Measurements from ENCODE around the gene TOX3.

Gene TOX3

DNA sequence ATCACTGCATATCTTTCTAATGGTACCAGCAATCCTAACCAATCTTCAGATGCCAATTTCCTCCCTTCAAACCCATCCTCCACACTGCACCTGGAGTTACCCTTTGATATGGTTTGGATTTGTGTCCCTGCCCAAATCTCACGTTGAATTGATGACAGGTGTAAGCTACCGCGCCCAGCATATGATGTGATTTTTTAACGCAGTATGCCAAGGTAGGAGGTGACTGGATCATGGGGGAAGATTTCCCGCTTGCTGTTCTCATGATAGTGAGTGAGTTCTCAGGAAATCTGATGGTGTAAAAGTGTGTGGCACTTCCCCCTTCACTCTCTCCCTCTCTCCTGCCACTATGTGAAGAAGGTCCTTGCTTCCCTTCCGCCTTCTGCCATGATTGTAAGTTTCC is 57.0 kb downstream of the TOX3 start:
- H3K4me3 ChIP-seq (replicated peaks; ENCODE audit: low read depth, low read length): no peak overlapping the region
- DNase-seq (ENCODE audit: extremely low read depth, insufficient read length): no peak
- no peak for TF ChIP-seq CTCF (IDR thresholded peaks at IDR 0.05; ENCODE audit: insufficient read depth, low read length, poor library complexity, severe bottlenecking)
- H3K36me3 ChIP-seq (ENCODE audit: control insufficient read depth, insufficient read depth, low read length): no peaks in the 10 kb centered on the region
- H3K27me3 ChIP-seq (replicated peaks; ENCODE audit: control insufficient read depth, insufficient read depth, low read length): no peaks in the 10 kb centered on the region

DNA sequence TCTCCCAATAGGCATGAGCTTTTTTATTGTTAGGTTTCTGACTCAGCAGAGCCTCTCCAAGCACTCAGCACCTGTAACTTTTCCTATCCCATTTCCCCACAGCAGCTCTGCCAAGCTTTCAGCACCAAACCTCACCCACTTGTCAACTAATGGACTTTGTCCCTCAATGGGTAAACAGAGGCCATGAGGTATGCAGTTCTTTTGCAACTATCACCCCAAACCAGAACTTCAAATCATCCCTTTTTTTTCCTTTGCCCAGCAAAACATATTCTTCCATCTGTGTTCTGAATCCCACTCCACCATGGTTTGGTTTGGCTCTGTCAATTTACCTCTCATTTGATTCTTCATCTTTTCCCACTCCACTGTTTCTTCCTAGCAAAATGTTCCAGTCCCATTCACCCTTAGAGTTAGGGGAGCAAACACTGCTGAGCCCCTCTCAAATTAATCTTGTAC is 58.1 kb downstream of the TOX3 start:
- Histone ChIP-seq H3K27me3 (replicated peaks; ENCODE audit: control insufficient read depth, insufficient read depth, low read length) (no peaks in the 10 kb centered on the region), H3K4me3 (replicated peaks; ENCODE audit: low read depth, low read length) (no peak overlapping the region), H3K36me3 (ENCODE audit: control insufficient read depth, insufficient read depth, low read length) (no peaks in the 10 kb centered on the region)
- no peak for DNase-seq (ENCODE audit: extremely low read depth, insufficient read length)
- TF ChIP-seq CTCF (IDR thresholded peaks at IDR 0.05; ENCODE audit: insufficient read depth, low read length, poor library complexity, severe bottlenecking): no peak

GRCh38 chr16:52487849-52488457 is 59.0 kb downstream of the TOX3 start:
- Histone ChIP-seq H3K36me3 (ENCODE audit: control insufficient read depth, insufficient read depth, low read length) (no peaks in the 10 kb centered on the region), H3K27me3 (replicated peaks; ENCODE audit: control insufficient read depth, insufficient read depth, low read length) (no peaks in the 10 kb centered on the region), H3K4me3 (replicated peaks; ENCODE audit: low read depth, low read length) (no peak overlapping the region)
- no peak for DNase-seq (ENCODE audit: extremely low read depth, insufficient read length)
- no peak for TF ChIP-seq CTCF (IDR thresholded peaks at IDR 0.05; ENCODE audit: insufficient read depth, low read length, poor library complexity, severe bottlenecking)

GRCh38 chr16:52480237-52480636 is 66.7 kb downstream of the TOX3 start:
- TF ChIP-seq CTCF (IDR thresholded peaks at IDR 0.05; ENCODE audit: insufficient read depth, low read length, poor library complexity, severe bottlenecking): no peak
- Histone ChIP-seq H3K36me3 (ENCODE audit: control insufficient read depth, insufficient read depth, low read length) (no peaks in the 10 kb centered on the region), H3K27me3 (replicated peaks; ENCODE audit: control insufficient read depth, insufficient read depth, low read length) (no peaks in the 10 kb centered on the region), H3K4me3 (replicated peaks; ENCODE audit: low read depth, low read length) (no peak overlapping the region)
- no peak for DNase-seq (ENCODE audit: extremely low read depth, insufficient read length)

DNA sequence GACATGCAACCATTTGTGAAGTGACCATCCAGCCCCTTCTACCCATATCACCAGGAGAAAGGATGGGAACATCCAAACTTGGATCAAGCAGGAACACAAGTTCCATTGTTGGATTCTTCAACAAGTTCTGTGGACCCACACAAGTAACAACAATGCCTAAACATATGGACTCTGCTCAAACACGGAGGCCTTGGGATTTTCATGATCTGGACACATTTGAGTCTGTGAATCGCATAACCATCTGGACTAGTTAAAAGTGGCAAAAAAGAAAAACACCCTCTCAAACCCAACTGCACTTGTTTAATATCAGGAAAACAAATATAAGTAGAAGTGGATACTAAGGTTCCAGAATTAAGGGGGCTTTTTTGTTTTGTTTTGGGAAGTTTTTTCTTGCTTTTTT is 70.8 kb downstream of the TOX3 start:
- no peak for DNase-seq (ENCODE audit: extremely low read depth, insufficient read length)
- Histone ChIP-seq H3K36me3 (ENCODE audit: control insufficient read depth, insufficient read depth, low read length) (no peaks in the 10 kb centered on the region), H3K27me3 (replicated peaks; ENCODE audit: control insufficient read depth, insufficient read depth, low read length) (no peaks in the 10 kb centered on the region), H3K4me3 (replicated peaks; ENCODE audit: low read depth, low read length) (no peak overlapping the region)
- TF ChIP-seq CTCF (IDR thresholded peaks at IDR 0.05; ENCODE audit: insufficient read depth, low read length, poor library complexity, severe bottlenecking): no peak

DNA sequence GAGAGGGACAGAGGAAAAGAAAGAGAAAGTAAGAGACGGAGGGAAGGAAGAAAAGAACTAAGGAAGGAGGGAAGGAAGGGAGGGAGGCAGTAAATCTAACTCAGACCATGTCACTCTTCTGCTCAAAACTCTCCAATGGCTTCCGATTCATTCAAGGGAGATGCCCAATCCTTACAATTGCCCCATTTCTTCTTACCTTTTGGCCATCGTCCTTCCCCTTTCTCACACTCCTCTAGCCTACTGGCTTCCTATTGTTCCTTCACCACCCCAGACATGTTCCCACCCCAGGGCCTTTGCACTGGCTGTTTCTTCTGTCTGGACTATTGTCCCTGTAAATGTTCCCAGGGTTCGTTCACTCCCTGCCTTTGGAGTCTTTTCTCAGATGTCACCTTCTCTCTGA is 72.3 kb downstream of the TOX3 start:
- no peak for TF ChIP-seq CTCF (IDR thresholded peaks at IDR 0.05; ENCODE audit: insufficient read depth, low read length, poor library complexity, severe bottlenecking)
- no peaks in the 10 kb centered on the region for H3K27me3 ChIP-seq (replicated peaks; ENCODE audit: control insufficient read depth, insufficient read depth, low read length)
- H3K4me3 ChIP-seq (replicated peaks; ENCODE audit: low read depth, low read length): no peak overlapping the region
- no peaks in the 10 kb centered on the region for H3K36me3 ChIP-seq (ENCODE audit: control insufficient read depth, insufficient read depth, low read length)
- DNase-seq (ENCODE audit: extremely low read depth, insufficient read length): no peak

Measured in GM06990 (cell line).